K562 (cell line): ENCODE measurements around the gene PGAP3. TPM values are rescaled to one million over a fixed set of nuclear protein-coding genes. Genes with fewer than 3 reads are reported as not detected.
A peak's percentile ranks its signal among the peaks of the same experiment; 100 is the strongest.

Source experiments
- ATAC-seq: fragments of 200-7000 bp; cut with Tn5 transposase; 3 replicates; pipeline ENCODE4 v1.9.1; 2020; ENCODE audit warnings: moderate library complexity
- BruUV-seq: library from RNA; stranded (reverse); fragments of 400-500 nt; replicated peaks from 2 replicates; lab custom pipeline; 2021; lab: Mats Ljungman, UMichigan
- CTCF ChIA-PET: fragments of 300-600 bp; formaldehyde crosslinking; extraction: SDS; loops from one replicate; lab custom pipeline; 2021; ENCODE audit warnings: low intra/inter-chr PET ratio; lab: Yijun Ruan, JAX
- POLR2A ChIA-PET: fragments of 300-600, 350-650 bp; sonication (Branson Sonifier 250); formaldehyde crosslinking; extraction: SDS; loops from one replicate; lab custom pipeline; 2021; ENCODE audit warnings: antibody characterized with exemption, inconsistent platforms; lab: Yijun Ruan, JAX
- DNase-seq, 4 experiments: peaks; one replicate each; pipeline versions ENCODE4 v3.0.0 to v3.0.0-alpha.2; 2011 to 2018; ENCODE audit warnings: low spot score in 3 of 4, mixed read lengths in 3 of 4; ENCODE audit errors: extremely low read depth in 1 of 4
- FAIRE-seq: peaks from 2 replicates; lab custom pipeline; 2011; peaks lifted over from hg19 to GRCh38; lab: Jason Lieb, UNC
- H2AFZ ChIP-seq: 2 replicates; pipeline ENCODE4 v1.6.0; 2011; ENCODE audit warnings: low read depth, low read length, control low read depth, inconsistent platforms
- H3K27ac ChIP-seq: fragments of 200-600 bp; 3 replicates; pipeline ENCODE4 v1.8.0; 2011; ENCODE audit warnings: low read depth, mild to moderate bottlenecking, control low read depth, inconsistent platforms, low read length, moderate library complexity, mixed read lengths; ENCODE audit errors: extremely low read depth
- H3K27me3 ChIP-seq, 2 experiments: fragments of 300-600 bp in 1 of 2; 2 replicates in 1 of 2; 3 replicates in 1 of 2; pipeline versions ENCODE4 v1.6.0 to v1.8.0; 2011; ENCODE audit warnings: inconsistent platforms in 2 of 2, low read length in 2 of 2, mild to moderate bottlenecking in 1 of 2, mixed read lengths in 1 of 2, moderate library complexity in 1 of 2; ENCODE audit not compliant: control insufficient read depth in 2 of 2, insufficient read depth in 2 of 2
- H3K36me3 ChIP-seq: fragments of 300-600 bp; 3 replicates; pipeline ENCODE4 v1.8.0; 2011; ENCODE audit warnings: mild to moderate bottlenecking, low read length, inconsistent platforms; ENCODE audit not compliant: control insufficient read depth, insufficient read depth
- H3K4me1 ChIP-seq, 2 experiments: fragments of 200-600 bp in 1 of 2; replicated peaks in 1 of 2; 2 replicates in 1 of 2; 3 replicates in 1 of 2; pipeline versions ENCODE4 v1.5.1 to v1.8.0; 2011; ENCODE audit warnings: inconsistent platforms in 2 of 2, low read length in 2 of 2, mild to moderate bottlenecking in 1 of 2, mixed read lengths in 1 of 2, moderate library complexity in 1 of 2; ENCODE audit not compliant: control insufficient read depth in 2 of 2, insufficient read depth in 2 of 2
- H3K4me2 ChIP-seq: 2 replicates; pipeline ENCODE4 v1.6.1; 2011; ENCODE audit warnings: low read length, control low read depth, inconsistent platforms, mixed read lengths; ENCODE audit not compliant: insufficient read depth
- H3K4me3 ChIP-seq: fragments of 200-600 bp; sonication (generic), shearing (Covaris generic); 2 replicates; pipeline ENCODE4 v1.5.1; 2016; ENCODE audit warnings: control low read depth, inconsistent platforms
- H3K79me2 ChIP-seq: fragments of 200-600 bp; 3 replicates; pipeline ENCODE4 v1.8.0; 2011; ENCODE audit warnings: low read length, inconsistent platforms; ENCODE audit not compliant: control insufficient read depth, insufficient read depth
- H3K9ac ChIP-seq, 2 experiments: 2 replicates each; pipeline versions ENCODE4 v1.6.0 to v1.6.1; 2011; ENCODE audit warnings: low read depth in 2 of 2, low read length in 2 of 2, control low read depth in 1 of 2, inconsistent platforms in 1 of 2, mild to moderate bottlenecking in 1 of 2, mixed read lengths in 1 of 2; ENCODE audit not compliant: insufficient read depth in 1 of 2
- H3K9me1 ChIP-seq: one replicate; pipeline ENCODE4 v1.6.0; 2011; ENCODE audit warnings: inconsistent platforms, mild to moderate bottlenecking, low read length, moderate library complexity; ENCODE audit not compliant: control insufficient read depth, insufficient read depth
- H3K9me3 ChIP-seq: replicated peaks from 2 replicates; pipeline ENCODE4 v1.5.1; 2011; ENCODE audit warnings: low read depth, low read length, inconsistent platforms; ENCODE audit not compliant: control insufficient read depth, insufficient read depth
- H4K20me1 ChIP-seq: replicated peaks from 2 replicates; pipeline ENCODE4 v1.6.1; 2011; ENCODE audit warnings: low read length, inconsistent platforms, mixed read lengths; ENCODE audit not compliant: control insufficient read depth, insufficient read depth
- BCOR ChIP-seq: fragments of 450-650 bp; IDR thresholded peaks from 2 replicates; pipeline ENCODE4 v1.6.1; 2016
- CBX1 ChIP-seq: sonication (generic); IDR thresholded peaks from 2 replicates; pipeline ENCODE4 v1.6.1; 2016; ENCODE audit warnings: antibody characterized with exemption, low read depth, mild to moderate bottlenecking
- DIDO1 ChIP-seq: fragments of 450-650 bp; IDR thresholded peaks from 2 replicates; pipeline ENCODE4 v1.6.1; 2016; ENCODE audit warnings: low read depth, missing biosample characterization, missing genetic modification characterization
- EP300 ChIP-seq: IDR thresholded peaks from 2 replicates; pipeline ENCODE4 v1.6.1; 2012; ENCODE audit warnings: low read length, improper control_type of control experiment
- KAT8 ChIP-seq: fragments of 450-650 bp; IDR thresholded peaks from 2 replicates; pipeline ENCODE4 v1.6.1; 2016; ENCODE audit warnings: low read depth, mild to moderate bottlenecking
- RBM22 ChIP-seq: fragments of 200-400 bp; formaldehyde crosslinking; IDR thresholded peaks from 2 replicates; pipeline ENCODE4 v1.6.1; 2018; ENCODE audit warnings: low read length, low read depth; ENCODE audit not compliant: poor library complexity, severe bottlenecking
- RBM39 ChIP-seq: fragments of 200-400 bp; formaldehyde crosslinking; optimal IDR thresholded peaks from 2 replicates; pipeline ENCODE3; 2018; ENCODE audit warnings: low read depth, low read length
- TFE3 ChIP-seq: fragments of 450-650 bp; formaldehyde crosslinking; IDR thresholded peaks from 2 replicates; pipeline ENCODE4 v1.4.0; 2020; ENCODE audit warnings: mild to moderate bottlenecking, mixed read lengths
- ZBTB11 ChIP-seq, 3 experiments: fragments of 200-800 bp in 1 of 3; fragments of 250-450 bp in 1 of 3; fragments of 450-650 bp in 1 of 3; sonication (Bioruptor Pico) in 1 of 3; sonication (Bioruptor generic) in 1 of 3; formaldehyde crosslinking in 1 of 3; IDR thresholded peaks; 2 replicates each; pipeline versions ENCODE4 v1.6.1 to v1.8.0; 2016 to 2022; ENCODE audit warnings: mild to moderate bottlenecking in 2 of 3, missing genetic modification characterization in 2 of 3, missing compliant biosample characterization in 1 of 3, moderate library complexity in 1 of 3
- ZC3H8 ChIP-seq: fragments of 450-650 bp; IDR thresholded peaks from 2 replicates; pipeline ENCODE4 v1.6.1; 2017
- ZNF449 ChIP-seq: fragments of 250-450 bp; sonication (Bioruptor Pico); IDR thresholded peaks from 2 replicates; pipeline ENCODE4 v1.8.0; 2022; ENCODE audit warnings: moderate library complexity, mild to moderate bottlenecking, inconsistent platforms
- ZNF695 ChIP-seq: fragments of 450-650 bp; formaldehyde crosslinking; IDR thresholded peaks from 2 replicates; pipeline ENCODE4 v1.4.0; 2020; ENCODE audit warnings: mild to moderate bottlenecking, moderate library complexity
- WGBS: fragments of 100-300 bp; shearing (Covaris generic); methylation state at CpG from one replicate; pipeline ENCODE4 v1.1.6; 2016; ENCODE audit warnings: low coverage, mixed read lengths; ENCODE audit not compliant: insufficient coverage; ENCODE audit errors: missing lambda C conversion rate; 5-methylcytosine and 5-hydroxymethylcytosine counted together
- in situ Hi-C: fragments of 300-500 bp; cut with MboI; formaldehyde crosslinking; loops from 4 replicates; pipeline ENCODE4 v1.15.0; 2018; ENCODE audit warnings: inconsistent platforms, mixed read lengths
- intact Hi-C: fragments of 100-400 bp; cut with micrococcal nuclease; formaldehyde crosslinking; loops from 2 replicates; pipeline ENCODE4 v1.14.2; 2022
- polyA plus RNA-seq, 8 experiments: library from polyadenylated mRNA; depleted of rRNA in 4 of 8; stranded (reverse) in 5 of 8; unstranded in 3 of 8; fragments of >200 nt; fragmentation: Nextera tagmentation in 2 of 8; fragmentation: Illumina TruSeq in 1 of 8; extraction: Ambion mirVana in 2 of 8; extraction: Trizol in 1 of 8; gene quantifications; 2 replicates each; pipeline versions ENCODE4 v1.2.1 to v1.2.3, GENCODE V29; 2011 to 2014; ENCODE audit warnings: inconsistent platforms in 1 of 8, missing spikeins in 1 of 8
- total RNA-seq, 7 experiments: library from RNA; depleted of rRNA in 6 of 7; stranded (reverse); fragments of >200 nt in 6 of 7; fragmentation: Illumina TruSeq in 2 of 7; extraction: Trizol in 2 of 7; gene quantifications; 2 replicates each; pipeline versions ENCODE4 v1.2.1 to v1.2.3, GENCODE V29; 2011 to 2021; ENCODE audit warnings: low replicate concordance in 1 of 7
- TF ChIP-seq, protein P1 (sequence below), 2 experiments: fragments of 200-800 bp in 1 of 2; sonication (Bioruptor generic) in 1 of 2; sonication (generic) in 1 of 2; formaldehyde crosslinking in 1 of 2; IDR thresholded peaks in 1 of 2; conservative IDR thresholded peaks in 1 of 2; 2 replicates each; pipeline versions ENCODE4 v1.5.0 to v1.6.1; 2016 to 2020; ENCODE audit warnings: missing compliant biosample characterization in 1 of 2, missing genetic modification characterization in 1 of 2, missing genetic modification reagents in 1 of 2

The PGAP3 gene
- total and polyA plus RNA-seq, 9 of the 15 experiments (the other 6 are each of a cell fraction or from before 2014, with no cell fraction given), result 0.38 to 9.4 (median 4.5) TPM

DNA sequence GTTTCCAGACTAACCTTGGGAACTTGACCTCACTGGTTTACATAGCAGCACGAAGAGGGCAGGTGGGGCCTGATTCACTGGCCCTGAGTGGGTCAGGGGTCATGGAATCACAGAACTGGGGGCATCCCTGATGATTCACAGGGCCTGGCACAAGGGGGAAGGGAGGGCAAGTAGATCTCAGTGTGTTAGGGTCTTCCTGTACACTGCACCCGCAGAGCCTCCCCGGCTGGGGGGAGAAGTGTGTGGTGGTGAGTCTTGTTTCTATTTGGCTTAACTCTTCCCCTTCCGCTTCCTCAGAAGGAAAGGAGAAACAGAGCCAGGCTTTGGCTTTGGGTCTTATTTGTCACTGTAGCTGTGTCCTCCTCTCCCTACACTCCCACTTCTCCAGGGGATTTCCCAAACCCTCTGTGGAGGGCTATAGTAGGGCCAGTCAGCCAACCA lies 47.2 kb downstream of the PGAP3 start:
- no peaks in the 10 kb centered on the region for H3K9me1 ChIP-seq
- H3K9ac ChIP-seq, result peak overlapping the region in 1 of 2 experiments; percentile 81; a peak in 1 of 4 replicates
- FAIRE-seq, result no peak
- DNase-seq, result no peak
- peaks cover 81% of the 10 kb centered on the region for H3K79me2 ChIP-seq
- BruUV-seq, result no TSS peak
- H3K27me3 ChIP-seq, result no peaks in the 10 kb centered on the region
- in situ Hi-C loops, result no loop called here
- ChIA-PET CTCF (no interaction called here), POLR2A (interaction anchor here (1.1 to 1.7 kb wide), 4 partner anchors 12 to 31 kb away, joined by 3 to 7 read pairs (median 3); no protein-coding TSS in a partner anchor)
- H3K4me3 ChIP-seq, result no peak overlapping the region
- ATAC-seq, result no peak
- WGBS, result 26% methylated on average over 3 of the region's 4 CpGs
- peaks cover 11% of the 10 kb centered on the region; the same call in 2 of the 3 replicates for H3K36me3 ChIP-seq
- no peak overlapping the region for H2AFZ ChIP-seq
- intact Hi-C loops, result no loop called here
- H4K20me1 ChIP-seq, result peaks cover 26% of the 10 kb centered on the region
- H3K4me2 ChIP-seq, result no peak overlapping the region
- no peaks in the 10 kb centered on the region for H3K9me3 ChIP-seq
- H3K4me1 ChIP-seq, result peaks cover 69 to 70% of the 10 kb centered on the region in 2 experiments
- no peak overlapping the region for H3K27ac ChIP-seq
- TF ChIP-seq RBM39 (no peak), EP300 (no peak), ZBTB11 (CRISPR knock-in tag; IDR thresholded peaks at IDR 0.05) (no peak), ZC3H8 (no peak), RBM22 (no peak), CBX1 (no peak), KAT8 (no peak), BCOR (no peak), DIDO1 (tag) (no peak), TFE3 (no peak), ZNF695 (no peak), ZNF449 (CRISPR knock-in tag) (no peak)
- TF ChIP-seq, protein P1, sequence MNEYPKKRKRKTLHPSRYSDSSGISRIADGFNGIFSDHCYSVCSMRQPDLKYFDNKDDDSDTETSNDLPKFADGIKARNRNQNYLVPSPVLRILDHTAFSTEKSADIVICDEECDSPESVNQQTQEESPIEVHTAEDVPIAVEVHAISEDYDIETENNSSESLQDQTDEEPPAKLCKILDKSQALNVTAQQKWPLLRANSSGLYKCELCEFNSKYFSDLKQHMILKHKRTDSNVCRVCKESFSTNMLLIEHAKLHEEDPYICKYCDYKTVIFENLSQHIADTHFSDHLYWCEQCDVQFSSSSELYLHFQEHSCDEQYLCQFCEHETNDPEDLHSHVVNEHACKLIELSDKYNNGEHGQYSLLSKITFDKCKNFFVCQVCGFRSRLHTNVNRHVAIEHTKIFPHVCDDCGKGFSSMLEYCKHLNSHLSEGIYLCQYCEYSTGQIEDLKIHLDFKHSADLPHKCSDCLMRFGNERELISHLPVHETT (CRISPR knock-in tag; conservative IDR thresholded peaks at IDR 0.05 in 1 of 2, IDR thresholded peaks at IDR 0.05 in 1 of 2), result no peak
